CD14-positive monocyte (primary cell): Measurements from ENCODE around the gene TSHZ1. TPM values are rescaled to one million over a fixed set of nuclear protein-coding genes. Genes with fewer than 3 reads are reported as not detected.

Experiments
- DNase-seq, 3 donors: peaks; one replicate each; pipeline ENCODE4 v3.0.0-alpha.2; 2011 to 2022
- H2AFZ ChIP-seq: 2 replicates; pipeline ENCODE4 v1.6.0; 2012; ENCODE audit warnings: mild to moderate bottlenecking, low read depth, low read length, inconsistent platforms; ENCODE audit not compliant: insufficient read depth, poor library complexity, severe bottlenecking
- H3K27ac ChIP-seq, 2 donors: 1 replicate in 1 of 2; 2 replicates in 1 of 2; pipeline ENCODE4 v1.5.1; 2012 to 2013; ENCODE audit warnings: low read length in 2 of 2, control low read depth in 1 of 2, inconsistent platforms in 1 of 2, low read depth in 1 of 2, mild to moderate bottlenecking in 1 of 2
- H3K27me3 ChIP-seq, 2 donors: one replicate each; pipeline versions ENCODE4 v1.6.0 to v1.6.1; 2011 to 2013; ENCODE audit warnings: low read length in 2 of 2; ENCODE audit not compliant: control insufficient read depth in 2 of 2, insufficient read depth in 2 of 2
- H3K36me3 ChIP-seq, 2 donors: replicated peaks in 1 of 2; 1 replicate in 1 of 2; 2 replicates in 1 of 2; pipeline versions ENCODE4 v1.5.1 to v1.6.1; 2012 to 2013; ENCODE audit warnings: low read length in 2 of 2, control low read depth in 1 of 2, inconsistent platforms in 1 of 2, mild to moderate bottlenecking in 1 of 2; ENCODE audit not compliant: insufficient read depth in 2 of 2, control insufficient read depth in 1 of 2
- H3K4me1 ChIP-seq, 2 donors: 1 replicate in 1 of 2; 2 replicates in 1 of 2; pipeline versions ENCODE4 v1.5.1 to v1.6.1; 2012 to 2013; ENCODE audit warnings: low read length in 2 of 2, control low read depth in 1 of 2, inconsistent platforms in 1 of 2, mild to moderate bottlenecking in 1 of 2, moderate library complexity in 1 of 2; ENCODE audit not compliant: insufficient read depth in 2 of 2, control insufficient read depth in 1 of 2
- H3K4me2 ChIP-seq: replicated peaks from 2 replicates; pipeline ENCODE3; 2012; ENCODE audit warnings: low read length, moderate library complexity, mild to moderate bottlenecking; ENCODE audit not compliant: poor library complexity, severe bottlenecking; ENCODE audit errors: extremely low read depth
- H3K4me3 ChIP-seq, 3 experiments: fragments of 200-600 bp in 1 of 3; sonication (generic) in 1 of 3; replicated peaks in 1 of 3; 1 replicate in 2 of 3; 2 replicates in 1 of 3; pipeline ENCODE4 v1.5.1; 2011 to 2013; ENCODE audit warnings: low read length in 3 of 3, mild to moderate bottlenecking in 3 of 3, control low read depth in 2 of 3, low read depth in 2 of 3, inconsistent platforms in 1 of 3, moderate library complexity in 1 of 3
- H3K79me2 ChIP-seq: 2 replicates; pipeline ENCODE4 v1.6.0; 2012; ENCODE audit warnings: mild to moderate bottlenecking, control low read depth, inconsistent platforms, low read length, moderate library complexity; ENCODE audit not compliant: insufficient read depth
- H3K9ac ChIP-seq: 2 replicates; pipeline ENCODE4 v1.6.0; 2017; ENCODE audit warnings: low read length, mild to moderate bottlenecking; ENCODE audit not compliant: insufficient read depth, poor library complexity, severe bottlenecking
- H3K9me3 ChIP-seq, 2 donors: replicated peaks in 1 of 2; 1 replicate in 1 of 2; 2 replicates in 1 of 2; pipeline versions ENCODE4 v1.5.1 to v1.6.1; 2012 to 2013; ENCODE audit warnings: low read length in 2 of 2, control low read depth in 1 of 2; ENCODE audit not compliant: control insufficient read depth in 1 of 2, insufficient read depth in 1 of 2
- H4K20me1 ChIP-seq: 2 replicates; pipeline ENCODE4 v1.6.0; 2012; ENCODE audit warnings: mild to moderate bottlenecking, low read length, control low read depth, moderate library complexity; ENCODE audit not compliant: insufficient read depth
- H3K27ac Mint-ChIP-seq, 7 donors: one replicate each; pipeline ENCODE4 v1.8.0; 2020; ENCODE audit warnings: mild to moderate bottlenecking in 7 of 7, mixed read lengths in 7 of 7, moderate library complexity in 6 of 7, inconsistent platforms in 2 of 7
- H3K27me3 Mint-ChIP-seq, 3 donors: one replicate each; pipeline ENCODE4 v1.8.0; 2021 to 2022; ENCODE audit warnings: low read depth in 3 of 3, mild to moderate bottlenecking in 3 of 3, mixed read lengths in 3 of 3, moderate library complexity in 3 of 3, inconsistent platforms in 1 of 3
- H3K36me3 Mint-ChIP-seq, 2 donors: one replicate each; pipeline ENCODE4 v1.8.0; 2020; ENCODE audit warnings: mixed read lengths in 2 of 2, inconsistent platforms in 1 of 2, mild to moderate bottlenecking in 1 of 2
- H3K4me1 Mint-ChIP-seq: one replicate; pipeline ENCODE4 v1.8.0; 2020; ENCODE audit warnings: mild to moderate bottlenecking, mixed read lengths
- H3K4me3 Mint-ChIP-seq, 2 donors: one replicate each; pipeline ENCODE4 v1.8.0; 2020; ENCODE audit warnings: mild to moderate bottlenecking in 2 of 2, mixed read lengths in 2 of 2, moderate library complexity in 1 of 2
- H3K9me3 Mint-ChIP-seq, 7 donors: one replicate each; pipeline ENCODE4 v1.8.0; 2020 to 2022; ENCODE audit warnings: mixed read lengths in 7 of 7, mild to moderate bottlenecking in 6 of 7, moderate library complexity in 6 of 7, inconsistent platforms in 2 of 7
- CTCF ChIP-seq: fragments of 200-600 bp; IDR thresholded peaks from one replicate; pipeline ENCODE4 v1.8.0; 2022; ENCODE audit warnings: antibody characterized with exemption, mild to moderate bottlenecking
- WGBS: methylation state at CpG from one replicate; pipeline ENCODE4 v1.1.5; 2013; ENCODE audit warnings: missing lambda C conversion rate; ENCODE audit not compliant: insufficient coverage; 5-methylcytosine and 5-hydroxymethylcytosine counted together
- intact Hi-C, 2 donors: fragments of 100-400 bp; cut with micrococcal nuclease; formaldehyde crosslinking; loops; one replicate each; pipeline versions ENCODE4 v1.15.0 to v1.15.1; 2023
- polyA plus RNA-seq, 3 donors: library from polyadenylated mRNA; depleted of rRNA in 1 of 3; unstranded in 2 of 3; stranded (reverse) in 1 of 3; fragments of 300-500 nt in 2 of 3; fragments of >200 nt in 1 of 3; fragmentation: Illumina TruSeq in 2 of 3; gene quantifications; 1 replicate in 2 of 3; 2 replicates in 1 of 3; pipeline ENCODE4 v1.2.3, GENCODE V29; 2012 to 2021

Gene TSHZ1
- polyA plus RNA-seq, 3 donors, result 0.76 to 3.3 (median 1.4) TPM

GRCh38 chr18:75316826-75317225, 106.2 kb downstream of the TSHZ1 start:
- no peaks in the 10 kb centered on the region for H3K36me3 ChIP-seq
- no peak overlapping the region for H3K4me2 ChIP-seq
- H3K4me1 Mint-ChIP-seq, result peaks cover 7% of the 10 kb centered on the region
- TF ChIP-seq CTCF, result no peak
- peaks cover 0 to 5% of the 10 kb centered on the region in 2 donors for H3K4me1 ChIP-seq
- no peak overlapping the region for H3K27ac ChIP-seq
- H2AFZ ChIP-seq, result no peak overlapping the region
- H3K27me3 Mint-ChIP-seq, result peaks cover 0 to 4% (median 4%) of the 10 kb centered on the region in 3 donors
- WGBS, result 95% methylated on average over 6 of the region's 8 CpGs
- peaks cover 0 to 20% (median 6%) of the 10 kb centered on the region in 7 donors for H3K9me3 Mint-ChIP-seq
- no peaks in the 10 kb centered on the region for H3K36me3 Mint-ChIP-seq
- H3K27ac Mint-ChIP-seq, result no peak overlapping the region
- intact Hi-C loops, result no loop called here
- H3K9ac ChIP-seq, result no peak overlapping the region
- no peak overlapping the region for H3K4me3 ChIP-seq
- no peak for DNase-seq
- H3K79me2 ChIP-seq, result no peaks in the 10 kb centered on the region
- no peaks in the 10 kb centered on the region for H4K20me1 ChIP-seq
- H3K4me3 Mint-ChIP-seq, result no peak overlapping the region
- peaks cover 0 to 10% of the 10 kb centered on the region in 2 donors for H3K9me3 ChIP-seq
- no peaks in the 10 kb centered on the region for H3K27me3 ChIP-seq

GRCh38 chr18:75317300-75317699, 106.7 kb downstream of the TSHZ1 start:
- Mint-ChIP-seq H3K27ac (no peak overlapping the region), H3K9me3 (peaks cover 0 to 20% (median 6%) of the 10 kb centered on the region in 7 donors), H3K36me3 (no peaks in the 10 kb centered on the region), H3K27me3 (peaks cover 0 to 4% (median 4%) of the 10 kb centered on the region in 3 donors), H3K4me3 (no peak overlapping the region), H3K4me1 (peaks cover 7% of the 10 kb centered on the region)
- intact Hi-C loops, result no loop called here
- Histone ChIP-seq H3K36me3 (no peaks in the 10 kb centered on the region), H3K27ac (no peak overlapping the region), H4K20me1 (no peaks in the 10 kb centered on the region), H3K9me3 (peaks cover 0 to 10% of the 10 kb centered on the region in 2 donors), H3K4me3 (no peak overlapping the region), H3K79me2 (no peaks in the 10 kb centered on the region), H3K27me3 (no peaks in the 10 kb centered on the region), H3K9ac (no peak overlapping the region), H3K4me2 (no peak overlapping the region), H2AFZ (no peak overlapping the region), H3K4me1 (peaks cover 0 to 5% of the 10 kb centered on the region in 2 donors)
- TF ChIP-seq CTCF, result no peak
- 92% methylated on average over 15 of the region's 17 CpGs for WGBS
- DNase-seq, result no peak
